Panc1 (cell line): Measurements from ENCODE around the gene FARS2. TPM values are rescaled to one million over a fixed set of nuclear protein-coding genes. Genes with fewer than 3 reads are reported as not detected.

Experiments used
- ATAC-seq: fragments of 200-7000 bp; cut with Tn5 transposase; 2 replicates; pipeline ENCODE4 v1.9.1; 2020; ENCODE audit warnings: mild to moderate bottlenecking, moderate library complexity
- BruUV-seq: library from RNA; stranded (reverse); fragments of 400-500 nt; replicated peaks from 2 replicates; lab custom pipeline; 2021; lab: Mats Ljungman, UMichigan
- CTCF ChIA-PET: fragments of 300-600 bp; sonication (Branson Sonifier 250); formaldehyde crosslinking; loops from one replicate; lab custom pipeline; 2022; ENCODE audit warnings: antibody characterized with exemption; lab: Charles Lee
- POLR2A ChIA-PET: fragments of 300-600 bp; sonication (Branson Sonifier 250); formaldehyde crosslinking; loops from one replicate; lab custom pipeline; 2022; ENCODE audit warnings: antibody characterized with exemption; lab: Charles Lee
- DNase-seq: peaks from one replicate; pipeline ENCODE4 v3.0.0-alpha.2; 2010; ENCODE audit warnings: low read depth, low spot score
- H3K27ac ChIP-seq: 2 replicates; pipeline ENCODE4 v1.5.1; 2011; ENCODE audit warnings: mild to moderate bottlenecking, low read length, inconsistent platforms
- H3K27me3 ChIP-seq: fragments of 200-500 bp; sonication (Bioruptor generic); 2 replicates; pipeline ENCODE4 v1.6.0; 2014; ENCODE audit warnings: low read length, inconsistent platforms; ENCODE audit not compliant: control insufficient read depth, insufficient read depth
- H3K36me3 ChIP-seq: fragments of 200-500 bp; sonication (Bioruptor generic); 2 replicates; pipeline ENCODE4 v1.5.1; 2014; ENCODE audit warnings: inconsistent platforms, mild to moderate bottlenecking, low read length, moderate library complexity; ENCODE audit not compliant: control insufficient read depth, insufficient read depth
- H3K4me1 ChIP-seq: 2 replicates; pipeline ENCODE4 v1.5.1; 2011; ENCODE audit warnings: inconsistent platforms, mild to moderate bottlenecking, low read length, moderate library complexity; ENCODE audit not compliant: control insufficient read depth, insufficient read depth
- H3K4me3 ChIP-seq, 2 experiments: 2 replicates each; pipeline ENCODE4 v1.5.1; 2011 to 2012; ENCODE audit warnings: low read depth in 2 of 2, low read length in 2 of 2, mild to moderate bottlenecking in 2 of 2, inconsistent platforms in 1 of 2, moderate library complexity in 1 of 2
- H3K9me3 ChIP-seq: fragments of 200-500 bp; sonication (Bioruptor generic); 2 replicates; pipeline ENCODE4 v1.5.1; 2014; ENCODE audit warnings: low read depth, mild to moderate bottlenecking, inconsistent platforms, low read length, moderate library complexity; ENCODE audit not compliant: control insufficient read depth, insufficient read depth
- CTCF ChIP-seq: fragments of 450-650 bp; IDR thresholded peaks from 2 replicates; pipeline ENCODE4 v1.5.1; 2017; ENCODE audit warnings: mild to moderate bottlenecking
- POLR2AphosphoS5 ChIP-seq: IDR thresholded peaks from 2 replicates; pipeline ENCODE4 v1.6.1; 2012; ENCODE audit warnings: mild to moderate bottlenecking, low read depth, low read length, moderate library complexity
- REST ChIP-seq, 2 experiments: IDR thresholded peaks; 2 replicates each; pipeline ENCODE4 v1.6.1; 2011 to 2012; ENCODE audit warnings: low read depth in 2 of 2, control low read depth in 1 of 2, low read length in 1 of 2, mild to moderate bottlenecking in 1 of 2, moderate library complexity in 1 of 2; ENCODE audit not compliant: insufficient read depth in 1 of 2
- SIN3A ChIP-seq: IDR thresholded peaks from 2 replicates; pipeline ENCODE4 v1.6.1; 2012; ENCODE audit warnings: low read depth, mild to moderate bottlenecking, low read length, moderate library complexity, borderline replicate concordance; ENCODE audit not compliant: insufficient read depth
- TCF7L2 ChIP-seq: IDR thresholded peaks from 2 replicates; pipeline ENCODE4 v1.6.1; 2011; ENCODE audit warnings: mild to moderate bottlenecking, low read depth, low read length, inconsistent platforms
- in situ Hi-C: cut with HindIII; loops from 2 replicates; pipeline ENCODE4 v1.10.0; 2016; ENCODE audit warnings: low sequenced_read_pairs, low pct_unique_long_range_greater_than_20kb
- intact Hi-C: fragments of 100-400 bp; cut with micrococcal nuclease; formaldehyde crosslinking; loops from one replicate; pipeline ENCODE4 v1.10.0; 2022; ENCODE audit not compliant: unreplicated experiment
- total RNA-seq: library from RNA; stranded (reverse); gene quantifications from one replicate; pipeline ENCODE4 v1.2.1, GENCODE V29; 2021; ENCODE audit not compliant: unreplicated experiment

Gene FARS2
- total RNA-seq, 1 experiment from 2014 or later: 12.8 TPM

- H3K9me3 ChIP-seq: no peaks in the 10 kb centered on the region
- ChIA-PET CTCF (no interaction called here), POLR2A (no interaction called here)
- no peak for DNase-seq
- BruUV-seq: no TSS peak
- H3K4me3 ChIP-seq: no peak overlapping the region
- TF ChIP-seq POLR2AphosphoS5 (no peak), REST (IDR thresholded peaks at IDR 0.05; ENCODE audit: insufficient read depth in 1 of 2, low read depth in 2 of 2, low read length in 1 of 2) (no peak), CTCF (no peak), TCF7L2 (no peak)
- intact Hi-C loops: no loop called here
- no peaks in the 10 kb centered on the region for H3K4me1 ChIP-seq
- no peaks in the 10 kb centered on the region for H3K36me3 ChIP-seq
- no peaks in the 10 kb centered on the region for H3K27me3 ChIP-seq
- in situ Hi-C loops: no loop called here
- H3K27ac ChIP-seq: no peak overlapping the region
- no peak for ATAC-seq
These were observed 509.9 kb downstream of the FARS2 start for GRCh38 chr6:5771211-5771610.

GRCh38 chr6:5771759-5772390 is 510.6 kb downstream of the FARS2 start:
- CTCF ChIA-PET: no interaction called here
- no TSS peak for BruUV-seq

More at GRCh38 chr6:5771759-5772390, 510.6 kb downstream of the FARS2 start:
- TF ChIP-seq SIN3A (no peak), TCF7L2 (no peak), REST (IDR thresholded peaks at IDR 0.05; ENCODE audit: insufficient read depth in 1 of 2, low read depth in 2 of 2, low read length in 1 of 2) (no peak), POLR2AphosphoS5 (no peak), CTCF (no peak)
- ATAC-seq (no peak), DNase-seq (no peak)
- Histone ChIP-seq H3K4me3 (no peak overlapping the region), H3K27ac (no peak overlapping the region), H3K9me3 (no peaks in the 10 kb centered on the region), H3K36me3 (no peaks in the 10 kb centered on the region), H3K27me3 (no peaks in the 10 kb centered on the region), H3K4me1 (no peaks in the 10 kb centered on the region)
- in situ Hi-C loops (no loop called here), intact Hi-C loops (no loop called here)
- POLR2A ChIA-PET: no interaction called here
